ENCODE results near the gene FAM83D.

- TF ChIP-seq, protein P1, sequence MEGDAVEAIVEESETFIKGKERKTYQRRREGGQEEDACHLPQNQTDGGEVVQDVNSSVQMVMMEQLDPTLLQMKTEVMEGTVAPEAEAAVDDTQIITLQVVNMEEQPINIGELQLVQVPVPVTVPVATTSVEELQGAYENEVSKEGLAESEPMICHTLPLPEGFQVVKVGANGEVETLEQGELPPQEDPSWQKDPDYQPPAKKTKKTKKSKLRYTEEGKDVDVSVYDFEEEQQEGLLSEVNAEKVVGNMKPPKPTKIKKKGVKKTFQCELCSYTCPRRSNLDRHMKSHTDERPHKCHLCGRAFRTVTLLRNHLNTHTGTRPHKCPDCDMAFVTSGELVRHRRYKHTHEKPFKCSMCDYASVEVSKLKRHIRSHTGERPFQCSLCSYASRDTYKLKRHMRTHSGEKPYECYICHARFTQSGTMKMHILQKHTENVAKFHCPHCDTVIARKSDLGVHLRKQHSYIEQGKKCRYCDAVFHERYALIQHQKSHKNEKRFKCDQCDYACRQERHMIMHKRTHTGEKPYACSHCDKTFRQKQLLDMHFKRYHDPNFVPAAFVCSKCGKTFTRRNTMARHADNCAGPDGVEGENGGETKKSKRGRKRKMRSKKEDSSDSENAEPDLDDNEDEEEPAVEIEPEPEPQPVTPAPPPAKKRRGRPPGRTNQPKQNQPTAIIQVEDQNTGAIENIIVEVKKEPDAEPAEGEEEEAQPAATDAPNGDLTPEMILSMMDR (IDR thresholded peaks at IDR 0.05), result no peak
- TF ChIP-seq POLR2AphosphoS5 (IDR thresholded peaks at IDR 0.05), result no peak
Observed at GRCh38 chr20:38957915-38958485, 31.8 kb downstream of the FAM83D start.

Measured in breast epithelium (tissue), 3 donors.